ENCODE data around the gene ACCS. TPM values are rescaled to one million over a fixed set of nuclear protein-coding genes. Genes with fewer than 3 reads are reported as not detected.

ACCS gene, protein sequence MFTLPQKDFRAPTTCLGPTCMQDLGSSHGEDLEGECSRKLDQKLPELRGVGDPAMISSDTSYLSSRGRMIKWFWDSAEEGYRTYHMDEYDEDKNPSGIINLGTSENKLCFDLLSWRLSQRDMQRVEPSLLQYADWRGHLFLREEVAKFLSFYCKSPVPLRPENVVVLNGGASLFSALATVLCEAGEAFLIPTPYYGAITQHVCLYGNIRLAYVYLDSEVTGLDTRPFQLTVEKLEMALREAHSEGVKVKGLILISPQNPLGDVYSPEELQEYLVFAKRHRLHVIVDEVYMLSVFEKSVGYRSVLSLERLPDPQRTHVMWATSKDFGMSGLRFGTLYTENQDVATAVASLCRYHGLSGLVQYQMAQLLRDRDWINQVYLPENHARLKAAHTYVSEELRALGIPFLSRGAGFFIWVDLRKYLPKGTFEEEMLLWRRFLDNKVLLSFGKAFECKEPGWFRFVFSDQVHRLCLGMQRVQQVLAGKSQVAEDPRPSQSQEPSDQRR
- total RNA-seq: 28.9 TPM

GRCh38 chr11:44065841-44066731 lies at the start of gene ACCS:
TSS of gene ACCS (plus strand) at chr11:44066270. CDS start at chr11:44067628, 1,358 bp downstream.

DNA sequence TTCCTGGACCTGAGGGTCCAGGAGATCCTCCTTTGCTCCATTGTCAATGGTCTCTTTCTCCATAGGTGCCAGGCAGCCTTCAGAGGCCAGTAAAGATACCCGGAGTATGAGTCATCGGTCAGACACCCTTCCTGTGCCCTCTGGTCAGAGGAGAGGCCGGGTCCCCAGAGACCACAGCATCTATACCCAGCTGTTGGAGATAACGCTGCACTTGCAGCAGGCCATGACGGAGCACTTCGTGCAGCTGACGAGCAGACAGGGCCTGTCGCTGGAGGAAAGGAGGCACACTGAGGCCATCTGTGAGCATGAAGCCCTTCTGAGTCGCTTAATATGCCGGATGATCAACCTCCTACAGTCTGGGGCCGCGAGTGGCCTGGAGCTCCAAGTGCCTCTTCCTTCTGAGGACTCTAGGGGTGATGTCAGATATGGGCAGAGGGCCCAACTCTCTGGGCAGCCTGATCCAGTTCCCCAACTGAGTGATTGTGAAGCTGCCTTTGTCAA lies 18.1 kb upstream of the ACCS start, which contains the start of gene ACCSL:
Gene ACCSL (plus strand): TSS at position 51 of the 501 bp plus-strand sequence. CDS start 56 bp downstream, at position 107.

DNA sequence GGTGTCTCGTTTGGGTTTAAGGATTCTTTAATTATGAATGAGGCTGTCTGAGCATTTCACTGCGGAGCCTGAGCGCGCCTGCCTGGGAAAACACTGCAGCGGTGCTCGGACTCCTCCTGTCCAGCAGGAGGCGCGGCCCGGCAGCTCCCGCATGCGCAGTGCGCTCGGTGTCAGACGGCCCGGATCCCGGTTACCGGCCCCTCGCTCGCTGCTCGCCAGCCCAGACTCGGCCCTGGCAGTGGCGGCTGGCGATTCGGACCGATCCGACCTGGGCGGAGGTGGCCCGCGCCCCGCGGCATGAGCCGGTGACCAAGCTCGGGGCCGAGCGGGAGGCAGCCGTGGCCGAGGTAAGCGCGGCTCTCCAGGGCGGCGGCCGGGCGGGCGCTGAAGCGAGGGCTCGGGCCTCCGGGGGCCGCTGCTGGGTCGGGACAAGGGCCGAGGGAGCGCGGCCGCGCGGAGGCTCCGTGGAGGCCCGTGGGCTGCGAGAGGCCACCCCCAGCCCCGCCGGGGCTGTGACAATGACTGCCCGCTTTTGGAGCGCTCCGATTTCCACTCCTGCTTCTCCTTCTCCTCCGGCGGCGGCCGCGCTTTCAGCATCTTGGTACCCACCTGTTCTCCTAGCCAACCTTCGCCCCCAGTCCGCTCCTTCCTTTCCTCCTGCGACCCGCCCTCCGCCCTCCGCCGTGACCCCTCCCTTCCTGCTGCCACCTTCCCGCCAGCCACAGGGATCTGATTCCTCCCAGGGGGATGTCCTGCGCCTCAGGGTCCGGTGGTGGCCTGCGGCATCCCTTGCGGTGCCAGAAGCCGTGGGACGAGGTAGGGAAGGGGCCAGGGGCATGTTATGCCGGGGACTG lies 29.7 kb downstream of the ACCS start, which contains the start of gene EXT2:
Gene EXT2 (plus strand): TSS at position 173 of the 854 bp plus-strand sequence. CDS start 12,035 bp downstream, outside the sequence.

Other genes with a start within 250 kb of the ACCS start
- gene ALKBH3, start 185.4 kb upstream of the ACCS start, total RNA-seq: 29.7 TPM
- 20.5 TPM for gene C11orf96, start 123.6 kb upstream of the ACCS start, total RNA-seq
- gene ACCSL, start 18.3 kb upstream of the ACCS start, total RNA-seq: not detected
- gene EXT2, start 29.4 kb downstream of the ACCS start, total RNA-seq: 86.4 TPM
- gene ALX4, start 243.9 kb downstream of the ACCS start, total RNA-seq: 11.8 TPM